KG1 (cell line): ENCODE data around the gene GPC6.

ENCODE experiments used
- DNase-seq: peaks from one replicate; lab custom pipeline; 2025; lab: John Stamatoyannopoulos, UW

Gene GPC6

GRCh38 chr13:94351292-94351990 lies 1124.8 kb downstream of the GPC6 start:
- DNase-seq, result no peak

DNA sequence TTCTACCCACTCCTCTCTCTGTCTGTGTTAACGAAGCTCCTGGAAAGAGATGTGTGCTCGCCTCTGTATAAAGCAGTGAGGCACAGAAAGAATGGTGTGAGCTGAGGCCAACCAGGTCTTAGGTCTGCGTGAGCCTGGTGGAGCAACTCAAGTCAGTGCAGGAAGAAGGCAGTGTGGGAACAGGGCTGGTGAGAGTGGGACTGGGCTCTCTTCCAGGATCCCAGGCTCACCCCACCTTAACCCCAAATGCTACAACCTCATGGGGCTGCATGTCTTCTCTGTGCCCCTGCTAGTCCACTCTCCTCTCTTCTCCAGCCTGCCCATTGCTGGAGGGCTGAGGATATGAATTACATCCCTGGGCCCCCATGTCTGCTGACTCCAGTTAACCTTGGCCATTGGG lies 1125.5 kb downstream of the GPC6 start:
- DNase-seq, result no peak

DNA sequence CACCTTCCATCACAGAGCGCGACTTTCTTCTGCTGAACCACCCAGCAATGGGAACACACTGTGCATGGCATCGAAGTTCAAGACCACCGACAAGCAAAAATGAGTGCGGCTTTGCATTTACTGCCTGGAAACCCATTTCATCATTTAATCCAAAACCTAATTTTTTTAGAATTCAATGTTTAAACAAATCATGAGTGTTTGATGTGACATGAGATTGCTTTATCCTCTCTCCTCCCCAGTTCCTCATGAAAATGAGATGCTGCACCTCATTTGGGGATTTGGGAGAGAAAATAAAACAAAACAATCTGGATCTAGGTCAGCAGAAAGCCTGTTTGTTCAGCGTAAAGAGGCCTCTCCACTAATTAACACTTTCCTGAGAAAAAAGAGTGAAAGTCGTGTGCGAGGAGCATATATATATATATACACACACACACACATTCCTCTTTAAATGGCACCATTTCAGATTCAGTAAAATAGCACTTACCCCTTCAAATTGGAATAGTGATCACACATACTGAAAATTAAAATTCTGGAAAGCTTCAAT lies 1126.6 kb downstream of the GPC6 start:
- DNase-seq, result no peak

DNA sequence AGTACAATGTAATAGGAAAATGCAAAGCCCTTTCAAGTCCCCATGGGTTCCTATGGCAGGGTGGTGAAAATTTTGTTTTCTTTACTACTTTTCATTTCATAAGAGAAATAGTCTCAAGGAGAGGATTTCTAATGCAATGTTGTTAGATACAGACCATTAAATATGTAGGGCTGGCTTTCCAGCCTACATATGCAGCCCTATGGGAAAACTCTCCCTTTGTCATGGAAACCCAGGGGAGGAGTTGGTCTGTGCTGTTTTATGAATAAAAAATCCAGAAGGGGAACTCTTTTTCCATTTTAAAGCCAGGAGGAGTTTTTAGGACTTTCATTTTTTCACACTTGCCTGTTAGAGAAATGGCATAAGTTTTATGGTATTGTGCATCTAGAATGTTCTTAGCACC lies 1133.3 kb downstream of the GPC6 start:
- no peak for DNase-seq

- peak; percentile 37 for DNase-seq
Measured at GRCh38 chr13:94362411-94362909, 1135.9 kb downstream of the GPC6 start.

- no peak for DNase-seq
Measured at GRCh38 chr13:94366677-94367076, 1140.1 kb downstream of the GPC6 start.

DNA sequence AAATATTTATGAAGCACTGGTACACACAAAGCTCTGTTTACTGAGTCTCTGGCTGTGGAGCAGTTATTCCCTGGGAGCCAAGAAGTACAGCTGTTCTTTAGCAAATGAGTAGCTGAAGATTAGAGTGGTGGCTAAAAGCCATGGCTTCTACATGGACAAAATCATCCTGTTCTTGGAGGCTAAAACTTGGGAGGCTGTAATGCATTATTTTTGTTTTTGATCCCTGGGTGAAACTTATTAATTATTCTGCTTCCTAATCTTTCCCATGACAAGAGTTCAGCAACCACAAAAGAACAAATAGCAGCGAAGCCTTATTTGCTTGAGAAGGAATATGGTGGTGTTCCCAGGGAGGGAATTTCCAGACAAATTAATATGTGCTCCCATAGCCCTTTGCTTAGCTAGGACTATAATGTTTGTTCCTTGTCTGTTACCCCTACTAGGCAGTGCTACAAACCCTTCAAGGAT lies 1143.4 kb downstream of the GPC6 start:
- no peak for DNase-seq

DNA sequence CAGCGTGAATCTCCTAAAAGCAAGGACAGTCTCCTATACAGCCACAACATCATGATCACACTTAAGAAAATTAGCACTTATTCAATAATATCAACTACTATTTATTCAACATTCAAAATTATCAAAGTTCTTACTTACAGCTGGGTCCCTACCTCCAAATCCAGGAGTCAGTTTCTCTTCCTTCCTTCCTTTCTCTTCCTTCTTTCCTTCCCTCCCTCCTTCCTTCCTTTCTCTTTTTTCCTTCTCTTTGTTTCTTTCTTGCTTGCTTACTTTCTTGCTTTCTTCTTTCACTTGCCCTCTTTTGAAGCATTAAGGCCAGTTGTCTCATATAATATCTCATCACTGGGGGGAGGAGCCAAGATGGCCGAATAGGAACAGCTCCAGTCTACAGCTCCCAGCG lies 1145.2 kb downstream of the GPC6 start:
- DNase-seq, result no peak

DNA sequence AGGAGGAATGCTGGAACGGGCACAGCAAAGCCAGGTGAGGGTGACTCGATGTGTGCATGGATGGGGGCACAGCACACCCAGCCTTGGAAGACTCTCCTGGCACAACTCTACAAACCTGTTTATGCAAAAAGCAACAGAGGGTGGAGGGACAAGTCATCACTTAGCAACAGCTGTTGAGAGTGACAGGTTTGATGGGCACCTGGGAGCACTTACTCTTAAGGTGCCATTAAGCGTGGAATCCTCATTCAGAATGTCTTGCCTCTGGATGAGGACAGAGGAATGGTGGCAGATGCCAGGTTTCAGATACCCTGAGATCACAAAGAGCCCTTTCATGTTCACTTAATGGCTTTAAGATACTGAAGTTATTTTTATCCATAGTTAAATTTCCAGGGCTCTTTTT lies 1155.9 kb downstream of the GPC6 start:
- DNase-seq, result no peak

- DNase-seq, result no peak
Measured at GRCh38 chr13:94382960-94383359, 1156.4 kb downstream of the GPC6 start.

DNA sequence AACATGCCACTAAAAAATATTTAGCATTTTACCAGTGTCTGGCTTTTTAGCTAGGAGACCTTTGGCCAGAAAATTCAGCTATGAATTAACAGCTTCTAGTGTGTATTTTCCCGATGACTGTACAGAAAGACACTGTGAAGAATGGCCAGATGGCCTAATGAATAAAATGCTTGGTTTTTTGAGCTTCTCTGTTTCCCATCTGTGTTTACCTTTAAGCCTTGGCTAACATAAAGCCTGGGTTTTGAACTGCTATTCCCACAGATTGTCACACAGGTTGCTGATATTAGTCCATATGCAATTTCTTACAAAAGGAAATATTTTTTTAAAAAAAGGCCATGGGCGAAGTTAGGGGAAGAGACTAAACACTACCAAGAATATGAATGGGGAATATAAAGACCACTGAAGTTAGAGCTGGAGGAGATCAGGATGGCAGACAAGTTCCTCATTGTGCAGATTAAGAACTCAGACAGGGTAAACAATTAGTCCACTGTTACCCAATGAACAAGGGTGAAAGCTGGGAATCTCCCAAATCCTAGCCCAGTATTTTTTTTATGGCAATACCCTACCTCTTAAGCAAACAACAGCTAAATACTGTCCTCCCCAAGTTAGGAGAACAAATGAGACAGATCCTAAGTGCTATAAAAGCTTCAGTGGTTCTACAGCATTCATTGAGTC lies 1157.8 kb downstream of the GPC6 start:
- no peak for DNase-seq

DNA sequence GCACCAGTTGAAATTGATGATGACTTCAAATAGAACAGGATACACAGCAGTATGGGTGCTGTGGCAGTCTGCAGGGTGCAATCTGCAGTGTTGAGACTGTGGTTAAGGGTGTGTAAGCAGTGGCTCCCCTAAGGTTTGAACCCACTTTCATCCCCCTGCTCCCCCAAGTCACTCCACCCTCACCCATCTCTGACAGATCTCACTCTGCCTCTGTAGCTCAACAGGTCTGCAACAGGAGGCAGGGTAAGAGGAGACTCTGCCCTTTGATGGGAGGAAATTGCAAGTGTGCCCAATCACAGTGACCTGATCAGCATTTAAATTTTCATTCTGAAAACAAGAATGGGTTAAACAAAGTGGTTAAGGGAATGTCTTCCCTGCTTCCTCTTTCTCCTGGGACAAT lies 1160.4 kb downstream of the GPC6 start:
- no peak for DNase-seq

- DNase-seq, result no peak
Measured at GRCh38 chr13:94389604-94390351, 1163.2 kb downstream of the GPC6 start.

- DNase-seq, result no peak
Measured at GRCh38 chr13:94390881-94391280, 1164.3 kb downstream of the GPC6 start.

- DNase-seq, result no peak
Measured at GRCh38 chr13:94394723-94395122, 1168.1 kb downstream of the GPC6 start.

GRCh38 chr13:94395860-94396259 lies 1169.3 kb downstream of the GPC6 start:
- DNase-seq, result no peak

- no peak for DNase-seq
Measured at GRCh38 chr13:94399812-94400211, 1173.2 kb downstream of the GPC6 start.

- no peak for DNase-seq
Measured at GRCh38 chr13:94400874-94401273, 1174.3 kb downstream of the GPC6 start.

DNA sequence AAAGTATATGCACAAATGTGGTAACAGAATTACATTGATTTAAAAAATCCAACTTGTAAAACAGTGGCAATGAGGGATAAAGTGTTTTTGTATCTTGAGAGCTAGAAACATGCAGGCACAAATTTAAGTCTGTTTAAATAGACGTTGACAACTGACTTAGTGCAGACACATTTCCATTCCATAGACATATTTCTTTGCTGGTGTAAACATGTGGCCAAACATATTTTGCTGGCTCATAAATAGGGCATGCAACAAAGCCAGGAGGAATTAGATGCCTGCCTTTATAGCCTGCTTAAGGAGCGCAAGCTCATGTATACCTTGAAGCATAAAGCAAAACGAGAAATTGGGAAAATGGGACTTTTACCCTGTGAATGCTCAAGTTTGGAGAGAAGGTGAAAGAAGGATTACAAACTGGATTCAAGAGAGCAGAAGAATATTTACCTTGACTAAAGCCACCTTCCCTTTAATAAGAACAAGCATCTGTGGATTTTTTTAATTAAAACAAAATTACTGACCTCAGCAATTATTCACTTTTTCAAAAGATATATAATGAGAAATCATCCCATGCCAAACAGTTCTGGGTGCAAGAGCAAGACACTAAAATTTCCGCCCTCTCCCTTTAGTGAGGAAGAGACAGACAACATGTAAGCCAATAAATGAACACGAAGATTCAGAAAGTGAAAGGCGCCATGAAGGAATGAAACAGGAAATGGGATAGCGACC lies 1181.9 kb downstream of the GPC6 start:
- no peak for DNase-seq

GRCh38 chr13:94411747-94412146 lies 1185.1 kb downstream of the GPC6 start:
- DNase-seq, result no peak

- DNase-seq, result no peak
Measured at GRCh38 chr13:94412870-94413597, 1186.4 kb downstream of the GPC6 start.
